Tibial nerve (tissue), 4 donors: ENCODE measurements around the gene NAA25. TPM values are rescaled to one million over a fixed set of nuclear protein-coding genes. Genes with fewer than 3 reads are reported as not detected.

Experiments used
- DNase-seq, 2 donors: peaks; one replicate each; pipeline ENCODE4 v3.0.0-alpha.2; 2019; ENCODE audit warnings: low spot score in 2 of 2
- H3K27ac ChIP-seq, 4 donors: fragments of 200-600 bp; sonication (generic) in 3 of 4; one replicate each; pipeline ENCODE4 v1.5.1; 2017 to 2019; ENCODE audit warnings: mild to moderate bottlenecking in 1 of 4
- H3K27me3 ChIP-seq, 2 donors: fragments of 200-600 bp; sonication (generic) in 1 of 2; one replicate each; pipeline versions ENCODE4 v1.5.1 to v1.6.0; 2017 to 2019
- H3K36me3 ChIP-seq, 3 donors: fragments of 200-600 bp; sonication (generic); one replicate each; pipeline ENCODE4 v1.5.1; 2018 to 2019
- H3K4me1 ChIP-seq, 4 donors: fragments of 200-600 bp; sonication (generic) in 3 of 4; one replicate each; pipeline ENCODE4 v1.5.1; 2017 to 2019
- H3K4me3 ChIP-seq, 4 donors: fragments of 200-600 bp; sonication (generic) in 3 of 4; one replicate each; pipeline ENCODE4 v1.5.1; 2017 to 2019; ENCODE audit warnings: mild to moderate bottlenecking in 1 of 4, moderate library complexity in 1 of 4
- H3K9me3 ChIP-seq, 4 donors: fragments of 200-600 bp; sonication (generic) in 3 of 4; one replicate each; pipeline ENCODE4 v1.5.1; 2017 to 2019
- CTCF ChIP-seq, 5 experiments: fragments of 200-600 bp in 3 of 5; fragments of 450-650 bp in 2 of 5; sonication (generic) in 3 of 5; IDR thresholded peaks; one replicate each; pipeline ENCODE4 v1.5.1; 2016 to 2019; ENCODE audit warnings: antibody characterized with exemption in 5 of 5, mild to moderate bottlenecking in 3 of 5, moderate library complexity in 2 of 5
- EP300 ChIP-seq, 2 donors: sonication (generic); formaldehyde crosslinking; IDR thresholded peaks; one replicate each; pipeline ENCODE4 v1.6.1; 2017; ENCODE audit warnings: antibody characterized with exemption in 2 of 2, mild to moderate bottlenecking in 1 of 2
- POLR2A ChIP-seq, 2 donors: fragments of 450-650 bp; IDR thresholded peaks; one replicate each; pipeline ENCODE4 v1.6.1; 2017; ENCODE audit warnings: antibody characterized with exemption in 2 of 2, mild to moderate bottlenecking in 2 of 2, moderate library complexity in 2 of 2
- WGBS, 2 donors: methylation state at CpG; one replicate each; pipeline ENCODE4 v1.1.5; 2018; 5-methylcytosine and 5-hydroxymethylcytosine counted together
- total RNA-seq, 4 donors: library from RNA; depleted of rRNA; stranded (reverse); fragments of >200 nt; gene quantifications; one replicate each; pipeline ENCODE4 v1.1.0, GENCODE V29; 2016

The NAA25 gene
- total RNA-seq, 4 donors from 2014 or later = 22.7 to 40.4 (median 34.2) TPM

GRCh38 chr12:111992464-111992863, 116.1 kb downstream of the NAA25 start:
- Histone ChIP-seq H3K4me3 (no peak overlapping the region), H3K9me3 (no peaks in the 10 kb centered on the region), H3K27me3 (no peaks in the 10 kb centered on the region), H3K36me3 (peaks cover 0 to 22% (median 0%) of the 10 kb centered on the region in 3 donors), H3K4me1 (peaks cover 0 to 9% (median 0%) of the 10 kb centered on the region in 4 donors), H3K27ac (no peak overlapping the region)
- TF ChIP-seq CTCF (IDR thresholded peaks at IDR 0.05) (no peak), POLR2A (IDR thresholded peaks at IDR 0.05) (no peak), EP300 (IDR thresholded peaks at IDR 0.05) (no peak)
- no peak for DNase-seq
- 73 to 80% methylated on average over 6 of the region's 6 CpGs for WGBS, 2 donors

GRCh38 chr12:111991946-111992345, 116.6 kb downstream of the NAA25 start:
- no peak for TF ChIP-seq CTCF (IDR thresholded peaks at IDR 0.05)
- no peak for TF ChIP-seq POLR2A (IDR thresholded peaks at IDR 0.05)
- TF ChIP-seq EP300 (IDR thresholded peaks at IDR 0.05) = no peak
- Histone ChIP-seq H3K36me3 (peaks cover 0 to 22% (median 0%) of the 10 kb centered on the region in 3 donors), H3K4me3 (no peak overlapping the region), H3K27me3 (no peaks in the 10 kb centered on the region), H3K4me1 (peaks cover 0 to 9% (median 0%) of the 10 kb centered on the region in 4 donors), H3K27ac (no peak overlapping the region), H3K9me3 (no peaks in the 10 kb centered on the region)
- WGBS, 2 donors = 92 to 97% methylated on average over 4 of the region's 4 CpGs
- no peak for DNase-seq

GRCh38 chr12:111991535-111991934, 117.0 kb downstream of the NAA25 start:
- 88 to 99% methylated on average over 2 of the region's 2 CpGs for WGBS, 2 donors
- peaks cover 0 to 22% (median 0%) of the 10 kb centered on the region in 3 donors for H3K36me3 ChIP-seq
- no peaks in the 10 kb centered on the region for H3K9me3 ChIP-seq
- H3K4me1 ChIP-seq = peaks cover 0 to 9% (median 0%) of the 10 kb centered on the region in 4 donors
- DNase-seq = no peak
- H3K27me3 ChIP-seq = no peaks in the 10 kb centered on the region
- H3K4me3 ChIP-seq = no peak overlapping the region
- no peak overlapping the region for H3K27ac ChIP-seq
- TF ChIP-seq CTCF (IDR thresholded peaks at IDR 0.05) = no peak
- TF ChIP-seq POLR2A (IDR thresholded peaks at IDR 0.05) = no peak
- TF ChIP-seq EP300 (IDR thresholded peaks at IDR 0.05) = no peak

- no peak for TF ChIP-seq POLR2A (IDR thresholded peaks at IDR 0.05)
- no peak for TF ChIP-seq EP300 (IDR thresholded peaks at IDR 0.05)
- no peak for TF ChIP-seq CTCF (IDR thresholded peaks at IDR 0.05)
- 86 to 91% methylated on average over 2 of the region's 2 CpGs for WGBS, 2 donors
- H3K4me1 ChIP-seq = no peaks in the 10 kb centered on the region
Measured at GRCh38 chr12:111984820-111985219, 123.8 kb downstream of the NAA25 start.

GRCh38 chr12:111981987-111982386, 126.6 kb downstream of the NAA25 start:
- Histone ChIP-seq H3K9me3 (no peaks in the 10 kb centered on the region), H3K4me3 (no peak overlapping the region), H3K27me3 (no peaks in the 10 kb centered on the region), H3K36me3 (peaks cover 0 to 20% (median 0%) of the 10 kb centered on the region in 3 donors), H3K4me1 (no peaks in the 10 kb centered on the region), H3K27ac (no peak overlapping the region)
- DNase-seq = no peak
- 76 to 92% methylated on average over 2 of the region's 2 CpGs for WGBS, 2 donors
- TF ChIP-seq EP300 (IDR thresholded peaks at IDR 0.05) = no peak
- TF ChIP-seq POLR2A (IDR thresholded peaks at IDR 0.05) = no peak
- TF ChIP-seq CTCF (IDR thresholded peaks at IDR 0.05) = no peak

More at GRCh38 chr12:111984820-111985219, 123.8 kb downstream of the NAA25 start:
- no peak overlapping the region for H3K27ac ChIP-seq
- no peak for DNase-seq
- H3K9me3 ChIP-seq = no peaks in the 10 kb centered on the region
- H3K36me3 ChIP-seq = peaks cover 0 to 13% (median 0%) of the 10 kb centered on the region in 3 donors
- H3K27me3 ChIP-seq = no peaks in the 10 kb centered on the region
- H3K4me3 ChIP-seq = no peak overlapping the region
